Suprapubic skin (tissue), 3 donors: ENCODE results near the gene ESYT1.

Experiments
- CTCF ChIP-seq, 2 donors: fragments of 200-600 bp in 1 of 2; fragments of 450-650 bp in 1 of 2; sonication (generic) in 1 of 2; IDR thresholded peaks; one replicate each; pipeline ENCODE4 v1.5.1; 2016 to 2019; ENCODE audit warnings: antibody characterized with exemption in 2 of 2, mild to moderate bottlenecking in 1 of 2, moderate library complexity in 1 of 2
- EP300 ChIP-seq: sonication (generic); formaldehyde crosslinking; IDR thresholded peaks from one replicate; pipeline ENCODE4 v1.6.1; 2017; ENCODE audit warnings: antibody characterized with exemption
- POLR2A ChIP-seq, 2 donors: fragments of 450-650 bp; IDR thresholded peaks; one replicate each; pipeline ENCODE4 v1.6.1; 2017; ENCODE audit warnings: antibody characterized with exemption in 2 of 2, mild to moderate bottlenecking in 2 of 2, moderate library complexity in 2 of 2

- TF ChIP-seq CTCF (IDR thresholded peaks at IDR 0.05): no peak
- no peak for TF ChIP-seq EP300
- TF ChIP-seq POLR2A (IDR thresholded peaks at IDR 0.05): no peak
Observed at GRCh38 chr12:56124133-56124532, 3.9 kb upstream of the ESYT1 start.
